Mesendoderm (in vitro differentiated cells): ENCODE data around the gene SLC12A8.

ENCODE experiments used
- DNase-seq: peaks from one replicate; pipeline ENCODE4 v3.0.0; 2013
- H2AK5ac ChIP-seq: 2 replicates; pipeline ENCODE4 v1.6.1; 2013; ENCODE audit warnings: low read length, inconsistent platforms
- H2BK120ac ChIP-seq: 2 replicates; pipeline ENCODE4 v1.6.1; 2013; ENCODE audit warnings: low read depth, mild to moderate bottlenecking, low read length, moderate library complexity, mixed read lengths
- H2BK15ac ChIP-seq: replicated peaks from 2 replicates; pipeline ENCODE4 v1.6.1; 2013; ENCODE audit warnings: low read depth, mild to moderate bottlenecking, moderate library complexity
- H2BK5ac ChIP-seq: 2 replicates; pipeline ENCODE4 v1.6.1; 2013; ENCODE audit warnings: low read length, inconsistent platforms
- H3K18ac ChIP-seq: 2 replicates; pipeline ENCODE4 v1.6.1; 2013; ENCODE audit warnings: mild to moderate bottlenecking, low read length, mixed read lengths
- H3K23ac ChIP-seq: one replicate; pipeline ENCODE4 v1.6.1; 2013; ENCODE audit warnings: low read length
- H3K27ac ChIP-seq: 2 replicates; pipeline ENCODE4 v1.5.1; 2013; ENCODE audit warnings: low read depth, mild to moderate bottlenecking, inconsistent platforms, low read length, moderate library complexity
- H3K27me3 ChIP-seq: 2 replicates; pipeline ENCODE4 v1.6.1; 2013; ENCODE audit warnings: low read length, control low read depth, mild to moderate bottlenecking, inconsistent platforms; ENCODE audit not compliant: insufficient read depth, poor library complexity
- H3K36me3 ChIP-seq: 2 replicates; pipeline ENCODE4 v1.6.1; 2013; ENCODE audit warnings: low read length, inconsistent platforms; ENCODE audit not compliant: control insufficient read depth, insufficient read depth
- H3K4ac ChIP-seq: one replicate; pipeline ENCODE4 v1.6.1; 2013; ENCODE audit warnings: low read depth, mild to moderate bottlenecking, low read length, moderate library complexity
- H3K4me1 ChIP-seq: 2 replicates; pipeline ENCODE4 v1.6.1; 2013; ENCODE audit warnings: low read depth, low read length, inconsistent platforms; ENCODE audit not compliant: control insufficient read depth
- H3K4me2 ChIP-seq: 2 replicates; pipeline ENCODE4 v1.6.1; 2013; ENCODE audit warnings: low read length
- H3K4me3 ChIP-seq: 2 replicates; pipeline ENCODE4 v1.5.1; 2013; ENCODE audit warnings: mild to moderate bottlenecking, low read length
- H3K56ac ChIP-seq: one replicate; pipeline ENCODE4 v1.6.1; 2013; ENCODE audit warnings: low read length
- H3K79me1 ChIP-seq: 2 replicates; pipeline ENCODE4 v1.6.1; 2013; ENCODE audit warnings: low read length, inconsistent platforms
- H3K79me2 ChIP-seq: 2 replicates; pipeline ENCODE4 v1.6.1; 2013; ENCODE audit warnings: mild to moderate bottlenecking, low read length; ENCODE audit not compliant: control insufficient read depth, insufficient read depth
- H3K9ac ChIP-seq: 2 replicates; pipeline ENCODE4 v1.6.1; 2013; ENCODE audit warnings: low read length, inconsistent platforms
- H4K5ac ChIP-seq: one replicate; pipeline ENCODE4 v1.6.1; 2013; ENCODE audit warnings: low read length
- H4K8ac ChIP-seq: one replicate; pipeline ENCODE4 v1.6.1; 2013; ENCODE audit warnings: low read depth, mild to moderate bottlenecking, control low read depth, low read length, moderate library complexity
- WGBS: extraction: QIAGEN DNeasy Blood & Tissue Kit; methylation state at CpG from one replicate; pipeline ENCODE4 v1.1.7; 2013; ENCODE audit warnings: low lambda C conversion rate, missing lambda C conversion rate; ENCODE audit not compliant: insufficient coverage; ENCODE audit errors: extremely low coverage; 5-methylcytosine and 5-hydroxymethylcytosine counted together

Gene SLC12A8

GRCh38 chr3:125129512-125129997, 83.0 kb downstream of the SLC12A8 start:
- Histone ChIP-seq H3K27ac (peak overlapping the region; percentile 52), H3K56ac (no peak overlapping the region), H4K8ac (no peak overlapping the region), H2BK15ac (no peak overlapping the region), H3K27me3 (no peaks in the 10 kb centered on the region), H2AK5ac (no peak overlapping the region), H4K5ac (no peak overlapping the region), H3K4me3 (no peak overlapping the region), H3K4ac (no peak overlapping the region), H3K18ac (peak overlapping the region; percentile 13), H3K23ac (no peak overlapping the region), H3K79me1 (no peaks in the 10 kb centered on the region), H3K4me1 (peaks cover 8% of the 10 kb centered on the region), H3K79me2 (no peaks in the 10 kb centered on the region), H3K36me3 (no peaks in the 10 kb centered on the region), H3K9ac (no peak overlapping the region), H2BK5ac (no peak overlapping the region), H2BK120ac (no peak overlapping the region), H3K4me2 (no peak overlapping the region)
- no peak for DNase-seq
- no CpG with 5 or more reads among the region's 10 CpGs for WGBS

- DNase-seq = peak; percentile 84
- Histone ChIP-seq H4K8ac (no peak overlapping the region), H3K79me1 (no peaks in the 10 kb centered on the region), H3K4me3 (no peak overlapping the region), H3K27me3 (no peaks in the 10 kb centered on the region), H4K5ac (no peak overlapping the region), H3K9ac (no peak overlapping the region), H3K4ac (no peak overlapping the region), H2BK15ac (no peak overlapping the region), H3K56ac (no peak overlapping the region), H3K23ac (no peak overlapping the region), H3K27ac (peak overlapping the region; percentile 52), H2AK5ac (peak overlapping the region; percentile 96), H3K18ac (peak overlapping the region; percentile 13), H2BK5ac (no peak overlapping the region), H3K4me1 (peaks cover 8% of the 10 kb centered on the region), H3K79me2 (no peaks in the 10 kb centered on the region), H3K36me3 (no peaks in the 10 kb centered on the region), H2BK120ac (no peak overlapping the region), H3K4me2 (no peak overlapping the region)
- WGBS = no CpG with 5 or more reads among the region's 3 CpGs
Observed at GRCh38 chr3:125128861-125129501, 83.6 kb downstream of the SLC12A8 start.

- no CpG with 5 or more reads among the region's 2 CpGs for WGBS
- H3K27ac ChIP-seq = no peak overlapping the region
- no peak overlapping the region for H3K9ac ChIP-seq
- H2BK120ac ChIP-seq = no peak overlapping the region
- H3K56ac ChIP-seq = no peak overlapping the region
- H3K18ac ChIP-seq = no peak overlapping the region
- no peak overlapping the region for H3K4ac ChIP-seq
- no peak overlapping the region for H2AK5ac ChIP-seq
- no peaks in the 10 kb centered on the region for H3K36me3 ChIP-seq
- no peaks in the 10 kb centered on the region for H3K27me3 ChIP-seq
- no peak overlapping the region for H4K8ac ChIP-seq
- DNase-seq = no peak
- no peak overlapping the region for H3K4me2 ChIP-seq
- H3K79me1 ChIP-seq = no peaks in the 10 kb centered on the region
- peak overlapping the region; percentile 64 for H2BK15ac ChIP-seq
- peaks cover 11% of the 10 kb centered on the region for H3K4me1 ChIP-seq
- no peak overlapping the region for H3K4me3 ChIP-seq
- no peak overlapping the region for H4K5ac ChIP-seq
- H2BK5ac ChIP-seq = no peak overlapping the region
- H3K79me2 ChIP-seq = no peaks in the 10 kb centered on the region
- no peak overlapping the region for H3K23ac ChIP-seq
Observed at GRCh38 chr3:125126323-125126722, 86.2 kb downstream of the SLC12A8 start.

DNA sequence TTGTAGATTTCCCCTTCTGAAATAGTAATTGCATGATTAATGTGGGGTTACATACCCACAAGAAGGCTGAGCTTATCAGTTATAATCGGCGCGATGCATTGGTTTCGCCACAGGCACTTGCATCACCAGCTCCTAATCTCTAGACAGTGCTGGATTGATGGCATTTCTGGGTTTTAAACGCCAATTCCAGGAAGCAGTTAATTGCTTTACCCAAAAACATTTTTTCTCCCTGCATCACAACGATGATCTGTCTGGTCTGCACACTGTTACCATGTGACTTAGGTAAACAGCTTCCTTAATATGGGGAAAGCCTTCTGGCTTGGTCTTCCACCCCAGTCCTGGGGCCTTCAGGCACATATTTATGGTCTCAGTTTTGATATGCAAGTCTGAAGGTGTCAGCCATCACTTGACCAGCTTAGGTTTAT, 86.7 kb downstream of the SLC12A8 start:
- Histone ChIP-seq H3K56ac (no peak overlapping the region), H3K4ac (no peak overlapping the region), H3K27ac (no peak overlapping the region), H3K79me2 (no peaks in the 10 kb centered on the region), H3K4me2 (no peak overlapping the region), H3K4me3 (no peak overlapping the region), H3K9ac (no peak overlapping the region), H2BK120ac (no peak overlapping the region), H3K4me1 (peaks cover 14% of the 10 kb centered on the region), H3K79me1 (no peaks in the 10 kb centered on the region), H4K5ac (no peak overlapping the region), H4K8ac (no peak overlapping the region), H3K18ac (no peak overlapping the region), H3K23ac (no peak overlapping the region), H2BK5ac (no peak overlapping the region), H3K27me3 (no peaks in the 10 kb centered on the region), H2BK15ac (no peak overlapping the region), H3K36me3 (no peaks in the 10 kb centered on the region), H2AK5ac (no peak overlapping the region)
- no peak for DNase-seq
- WGBS = no CpG with 5 or more reads among the region's 6 CpGs

GRCh38 chr3:125123451-125124305, 88.9 kb downstream of the SLC12A8 start:
- H3K9ac ChIP-seq = no peak overlapping the region
- no peaks in the 10 kb centered on the region for H3K79me2 ChIP-seq
- no peak overlapping the region for H3K56ac ChIP-seq
- no peak overlapping the region for H3K23ac ChIP-seq
- no peak overlapping the region for H4K5ac ChIP-seq
- H2BK120ac ChIP-seq = no peak overlapping the region
- no peaks in the 10 kb centered on the region for H3K79me1 ChIP-seq
- H3K27ac ChIP-seq = no peak overlapping the region
- WGBS = no CpG with 5 or more reads among the region's 10 CpGs
- H2AK5ac ChIP-seq = no peak overlapping the region
- H2BK15ac ChIP-seq = no peak overlapping the region
- no peak overlapping the region for H2BK5ac ChIP-seq
- no peak overlapping the region for H4K8ac ChIP-seq
- no peak overlapping the region for H3K18ac ChIP-seq
- no peak overlapping the region for H3K4ac ChIP-seq
- H3K36me3 ChIP-seq = no peaks in the 10 kb centered on the region
- no peak overlapping the region for H3K4me2 ChIP-seq
- DNase-seq = no peak
- no peaks in the 10 kb centered on the region for H3K27me3 ChIP-seq
- H3K4me1 ChIP-seq = peaks cover 18% of the 10 kb centered on the region
- H3K4me3 ChIP-seq = no peak overlapping the region
